Upper lobe of left lung (tissue), 6 donors: Measurements from ENCODE around the gene SPDYC. TPM values are rescaled to one million over a fixed set of nuclear protein-coding genes. Genes with fewer than 3 reads are reported as not detected.
A peak's percentile ranks its signal among the peaks of the same experiment; 100 is the strongest.

Experiments
- ATAC-seq, 2 donors: fragments of 200-7000 bp; cut with Tn5 transposase; one replicate each; pipeline ENCODE4 v1.9.1; 2022; ENCODE audit warnings: mild to moderate bottlenecking in 2 of 2, moderate library complexity in 2 of 2; ENCODE audit not compliant: low FRiP score in 2 of 2
- DNase-seq, 2 donors: peaks; one replicate each; pipeline ENCODE4 v3.0.0-alpha.2; 2019 to 2020
- H3K27ac ChIP-seq, 4 donors: fragments of 200-600 bp; sonication (generic); one replicate each; pipeline ENCODE4 v1.5.1; 2016 to 2019
- H3K27me3 ChIP-seq, 4 donors: fragments of 200-600 bp; sonication (generic); one replicate each; pipeline ENCODE4 v1.5.1; 2017 to 2019
- H3K36me3 ChIP-seq, 4 donors: fragments of 200-600 bp; sonication (generic); one replicate each; pipeline ENCODE4 v1.5.1; 2016 to 2019
- H3K4me1 ChIP-seq, 4 donors: fragments of 200-600 bp; sonication (generic); one replicate each; pipeline ENCODE4 v1.5.1; 2018 to 2019
- H3K4me3 ChIP-seq, 4 donors: fragments of 200-600 bp; sonication (generic); one replicate each; pipeline ENCODE4 v1.5.1; 2017 to 2019; ENCODE audit warnings: mild to moderate bottlenecking in 2 of 4, moderate library complexity in 1 of 4
- H3K9me3 ChIP-seq, 4 donors: fragments of 200-600 bp; sonication (generic); one replicate each; pipeline ENCODE4 v1.5.1; 2018 to 2019
- EP300 ChIP-seq, 4 donors: sonication (generic); formaldehyde crosslinking; IDR thresholded peaks; one replicate each; pipeline ENCODE4 v1.5.1; 2017; ENCODE audit warnings: antibody characterized with exemption in 4 of 4, control low read depth in 2 of 4
- POLR2A ChIP-seq, 4 donors: fragments of 450-650 bp; IDR thresholded peaks; one replicate each; pipeline ENCODE4 v1.5.1; 2016 to 2017; ENCODE audit warnings: antibody characterized with exemption in 4 of 4, mild to moderate bottlenecking in 2 of 4
- POLR2AphosphoS5 ChIP-seq, 2 donors: sonication (generic); formaldehyde crosslinking; IDR thresholded peaks; one replicate each; pipeline ENCODE4 v1.5.1; 2017; ENCODE audit warnings: antibody characterized with exemption in 2 of 2
- WGBS, 2 donors: methylation state at CpG; one replicate each; pipeline ENCODE4 v1.1.5; 2017 to 2018; 5-methylcytosine and 5-hydroxymethylcytosine counted together
- total RNA-seq, 6 donors: library from RNA; depleted of rRNA in 4 of 6; stranded (reverse); fragments of >200 nt in 4 of 6; gene quantifications; one replicate each; pipeline versions ENCODE4 v1.1.0 to v1.2.1, GENCODE V29; 2016 to 2021
- TF ChIP-seq, protein P1 (sequence below), 6 experiments: fragments of 450-650 bp in 4 of 6; fragments of 200-600 bp in 2 of 6; sonication (generic) in 2 of 6; IDR thresholded peaks; one replicate each; pipeline ENCODE4 v1.5.1; 2016 to 2019; ENCODE audit warnings: antibody characterized with exemption in 6 of 6
- donor health status: DM: no; HTN: no; CAD: no; lungs with moderate emphysema.
- donor health status: DM: no; HTN: yes; CAD: no; lungs with severe emphysema.

The SPDYC gene
- total RNA-seq, 6 donors from 2014 or later, result not detected

DNA sequence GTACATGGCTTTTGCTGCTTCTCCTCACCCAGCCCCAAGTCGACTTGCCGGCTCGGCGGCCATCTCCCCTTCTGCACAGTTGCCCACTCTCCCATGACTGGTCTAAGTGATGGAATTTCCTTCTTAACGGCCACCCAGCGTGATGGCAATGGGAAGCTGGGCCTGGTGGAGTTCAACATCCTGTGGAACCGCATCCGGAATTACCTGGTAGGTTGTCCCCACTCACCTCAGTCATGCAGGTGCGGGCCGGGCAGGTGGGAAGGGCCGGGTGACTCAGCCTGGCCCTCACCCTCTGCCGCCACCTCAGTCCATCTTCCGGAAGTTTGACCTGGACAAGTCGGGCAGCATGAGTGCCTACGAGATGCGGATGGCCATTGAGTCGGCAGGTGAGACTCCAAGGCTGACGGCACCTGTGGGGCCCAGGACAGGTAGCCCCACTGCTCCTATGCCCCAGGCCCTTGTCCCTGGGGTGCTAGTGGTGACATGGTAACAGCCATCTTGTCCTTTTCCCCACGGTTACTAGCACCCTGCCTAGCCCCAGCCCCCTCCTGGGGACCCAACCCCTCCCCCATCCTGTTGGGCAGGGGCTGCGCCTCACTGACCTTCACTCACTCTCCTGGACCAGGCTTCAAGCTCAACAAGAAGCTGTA, 39.8 kb downstream of the SPDYC start:
- WGBS, 2 donors, result 91 to 95% methylated on average over 13 to 20 of the region's 20 CpGs
- H3K36me3 ChIP-seq, result peaks cover 36 to 74% (median 67%) of the 10 kb centered on the region in 4 donors
- H3K27ac ChIP-seq, result peak overlapping the region in 1 of 4 donors; percentile 53
- ATAC-seq (no peak), DNase-seq (no peak)
- H3K27me3 ChIP-seq, result no peaks in the 10 kb centered on the region
- no peak overlapping the region for H3K4me3 ChIP-seq
- H3K9me3 ChIP-seq, result no peaks in the 10 kb centered on the region
- no peak for TF ChIP-seq POLR2AphosphoS5 (IDR thresholded peaks at IDR 0.05)
- H3K4me1 ChIP-seq, result peaks cover 8 to 43% (median 20%) of the 10 kb centered on the region in 4 donors

DNA sequence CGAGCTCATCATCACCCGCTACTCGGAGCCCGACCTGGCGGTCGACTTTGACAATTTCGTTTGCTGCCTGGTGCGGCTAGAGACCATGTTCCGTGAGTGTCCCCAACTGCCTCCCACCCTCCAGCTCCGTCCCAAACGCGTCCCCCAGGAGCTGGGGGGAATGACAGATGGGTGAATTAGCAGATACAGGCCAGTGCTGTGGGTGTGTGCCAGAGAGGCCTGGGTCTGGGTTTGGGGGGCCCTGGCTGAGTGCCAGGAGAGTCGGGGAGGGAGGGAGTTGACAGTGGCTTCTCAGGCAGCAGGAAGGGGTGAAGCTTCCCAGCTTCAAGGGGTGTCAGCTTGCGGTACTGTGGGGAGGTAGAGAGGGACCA, 40.3 kb downstream of the SPDYC start:
- H3K4me1 ChIP-seq, result peaks cover 8 to 43% (median 20%) of the 10 kb centered on the region in 4 donors
- H3K27ac ChIP-seq, result no peak overlapping the region
- no peaks in the 10 kb centered on the region for H3K27me3 ChIP-seq
- no peak for TF ChIP-seq POLR2AphosphoS5 (IDR thresholded peaks at IDR 0.05)
- no peak for TF ChIP-seq EP300 (IDR thresholded peaks at IDR 0.05)
- no peak for TF ChIP-seq POLR2A (IDR thresholded peaks at IDR 0.05)
- TF ChIP-seq, protein P1, sequence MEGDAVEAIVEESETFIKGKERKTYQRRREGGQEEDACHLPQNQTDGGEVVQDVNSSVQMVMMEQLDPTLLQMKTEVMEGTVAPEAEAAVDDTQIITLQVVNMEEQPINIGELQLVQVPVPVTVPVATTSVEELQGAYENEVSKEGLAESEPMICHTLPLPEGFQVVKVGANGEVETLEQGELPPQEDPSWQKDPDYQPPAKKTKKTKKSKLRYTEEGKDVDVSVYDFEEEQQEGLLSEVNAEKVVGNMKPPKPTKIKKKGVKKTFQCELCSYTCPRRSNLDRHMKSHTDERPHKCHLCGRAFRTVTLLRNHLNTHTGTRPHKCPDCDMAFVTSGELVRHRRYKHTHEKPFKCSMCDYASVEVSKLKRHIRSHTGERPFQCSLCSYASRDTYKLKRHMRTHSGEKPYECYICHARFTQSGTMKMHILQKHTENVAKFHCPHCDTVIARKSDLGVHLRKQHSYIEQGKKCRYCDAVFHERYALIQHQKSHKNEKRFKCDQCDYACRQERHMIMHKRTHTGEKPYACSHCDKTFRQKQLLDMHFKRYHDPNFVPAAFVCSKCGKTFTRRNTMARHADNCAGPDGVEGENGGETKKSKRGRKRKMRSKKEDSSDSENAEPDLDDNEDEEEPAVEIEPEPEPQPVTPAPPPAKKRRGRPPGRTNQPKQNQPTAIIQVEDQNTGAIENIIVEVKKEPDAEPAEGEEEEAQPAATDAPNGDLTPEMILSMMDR (IDR thresholded peaks at IDR 0.05), result no peak
- DNase-seq (no peak), ATAC-seq (no peak)
- no peak overlapping the region for H3K4me3 ChIP-seq
- peaks cover 31 to 69% (median 62%) of the 10 kb centered on the region in 4 donors for H3K36me3 ChIP-seq
- 87 to 93% methylated on average over 14 of the region's 14 CpGs for WGBS, 2 donors
- no peaks in the 10 kb centered on the region for H3K9me3 ChIP-seq

DNA sequence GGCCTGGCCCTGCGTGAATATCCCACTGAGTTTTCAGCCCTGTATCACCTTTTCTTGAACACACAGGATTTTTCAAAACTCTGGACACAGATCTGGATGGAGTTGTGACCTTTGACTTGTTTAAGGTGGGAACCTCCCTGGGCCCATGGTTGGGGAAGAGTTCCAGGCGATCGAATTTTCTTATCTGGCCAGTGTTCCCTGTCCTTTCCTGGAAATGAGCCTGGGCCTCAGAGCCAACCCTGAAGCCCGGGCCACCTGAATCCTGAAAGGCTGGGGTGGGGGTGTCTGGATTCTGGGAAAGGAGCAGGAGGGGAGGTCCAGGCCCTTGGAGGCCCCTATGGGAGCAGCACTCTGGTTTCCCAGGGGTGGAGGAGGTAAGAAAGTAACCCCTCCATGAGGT, 40.7 kb downstream of the SPDYC start:
- Histone ChIP-seq H3K36me3 (peaks cover 27 to 65% (median 58%) of the 10 kb centered on the region in 4 donors), H3K9me3 (no peaks in the 10 kb centered on the region), H3K4me1 (peaks cover 8 to 43% (median 20%) of the 10 kb centered on the region in 4 donors), H3K4me3 (no peak overlapping the region), H3K27me3 (no peaks in the 10 kb centered on the region), H3K27ac (no peak overlapping the region)
- 86 to 94% methylated on average over 3 to 4 of the region's 4 CpGs for WGBS, 2 donors
- DNase-seq, result no peak
- no peak for ATAC-seq
- TF ChIP-seq POLR2AphosphoS5 (IDR thresholded peaks at IDR 0.05) (no peak), EP300 (IDR thresholded peaks at IDR 0.05) (no peak), POLR2A (IDR thresholded peaks at IDR 0.05) (no peak)

DNA sequence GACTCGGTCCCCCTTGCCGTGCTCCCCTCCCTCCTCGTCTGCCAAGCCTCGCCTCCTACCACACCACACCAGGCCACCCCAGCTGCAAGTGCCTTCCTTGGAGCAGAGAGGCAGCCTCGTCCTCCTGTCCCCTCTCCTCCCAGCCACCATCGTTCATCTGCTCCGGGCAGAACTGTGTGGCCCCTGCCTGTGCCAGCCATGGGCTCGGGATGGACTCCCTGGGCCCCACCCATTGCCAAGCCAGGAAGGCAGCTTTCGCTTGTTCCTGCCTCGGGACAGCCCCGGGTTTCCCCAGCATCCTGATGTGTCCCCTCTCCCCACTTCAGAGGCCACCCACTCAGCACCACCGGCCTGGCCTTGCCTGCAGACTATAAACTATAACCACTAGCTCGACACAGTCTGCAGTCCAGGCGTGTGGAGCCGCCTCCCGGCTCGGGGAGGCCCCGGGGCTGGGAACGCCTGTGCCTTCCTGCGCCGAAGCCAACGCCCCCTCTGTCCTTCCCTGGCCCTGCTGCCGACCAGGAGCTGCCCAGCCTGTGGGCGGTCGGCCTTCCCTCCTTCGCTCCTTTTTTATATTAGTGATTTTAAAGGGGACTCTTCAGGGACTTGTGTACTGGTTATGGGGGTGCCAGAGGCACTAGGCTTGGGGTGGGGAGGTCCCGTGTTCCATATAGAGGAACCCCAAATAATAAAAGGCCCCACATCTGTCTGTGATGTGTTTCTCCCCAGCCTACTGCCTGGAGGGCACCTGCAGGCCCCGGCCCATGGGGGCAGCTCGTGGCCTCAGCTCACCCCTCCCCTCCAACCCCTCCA, 41.5 kb downstream of the SPDYC start:
- no peaks in the 10 kb centered on the region for H3K9me3 ChIP-seq
- no peak for TF ChIP-seq POLR2A (IDR thresholded peaks at IDR 0.05)
- no peak for TF ChIP-seq EP300 (IDR thresholded peaks at IDR 0.05)
- no peak for TF ChIP-seq POLR2AphosphoS5 (IDR thresholded peaks at IDR 0.05)
- TF ChIP-seq, protein P1 (IDR thresholded peaks at IDR 0.05), result no peak

DNA sequence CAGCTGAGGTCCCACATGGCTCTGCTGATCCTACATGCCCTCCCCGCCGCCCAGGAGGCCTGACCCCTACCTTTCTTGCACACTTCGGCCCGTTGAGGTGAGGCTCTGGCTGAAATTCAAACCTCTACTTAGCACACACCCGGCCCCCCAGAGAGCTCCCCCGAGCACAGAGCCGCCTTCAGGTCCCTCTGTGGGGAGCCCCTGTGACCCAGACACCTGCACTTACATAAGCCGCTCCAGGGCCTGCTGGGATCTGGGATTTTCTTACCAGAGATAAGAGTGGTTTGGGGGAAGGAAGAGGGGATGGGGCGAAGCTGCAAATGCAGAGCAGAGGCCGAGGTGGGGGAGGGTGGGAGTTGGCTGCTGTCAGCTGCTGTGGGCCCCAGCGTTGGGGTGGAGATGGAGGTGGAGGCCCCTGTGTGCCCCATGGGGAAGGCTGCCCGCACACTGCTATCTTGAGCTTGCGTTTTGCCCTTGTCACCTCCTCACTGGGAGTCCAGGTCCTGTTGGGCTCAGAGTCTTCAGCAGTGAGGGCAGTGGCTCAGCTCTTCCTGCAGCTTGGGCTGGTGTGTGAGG, 42.3 kb downstream of the SPDYC start:
- no peak for DNase-seq

More for the DNA sequence above, 41.5 kb downstream of the SPDYC start:
- Histone ChIP-seq H3K27ac (no peak overlapping the region), H3K4me3 (no peak overlapping the region), H3K27me3 (no peaks in the 10 kb centered on the region), H3K36me3 (peaks cover 20 to 57% (median 51%) of the 10 kb centered on the region in 4 donors), H3K4me1 (peaks cover 8 to 43% (median 20%) of the 10 kb centered on the region in 4 donors)
- DNase-seq (peak in 1 of 2 donors; percentile 66), ATAC-seq (no peak)
- 83 to 90% methylated on average over 21 to 29 of the region's 29 CpGs for WGBS, 2 donors

More for the DNA sequence above, 42.3 kb downstream of the SPDYC start:
- H3K4me1 ChIP-seq, result peaks cover 8 to 35% (median 20%) of the 10 kb centered on the region in 4 donors
- H3K4me3 ChIP-seq, result no peak overlapping the region
- peaks cover 20 to 49% (median 45%) of the 10 kb centered on the region in 4 donors for H3K36me3 ChIP-seq
- no peaks in the 10 kb centered on the region for H3K27me3 ChIP-seq
- H3K27ac ChIP-seq, result no peak overlapping the region
- no peak for ATAC-seq
- TF ChIP-seq POLR2A (IDR thresholded peaks at IDR 0.05) (no peak), POLR2AphosphoS5 (IDR thresholded peaks at IDR 0.05) (no peak), EP300 (IDR thresholded peaks at IDR 0.05) (no peak)
- 70 to 71% methylated on average over 12 to 13 of the region's 13 CpGs for WGBS, 2 donors
- no peaks in the 10 kb centered on the region for H3K9me3 ChIP-seq
